Measurements from ENCODE around the gene TXLNG.

TXLNG gene

DNA sequence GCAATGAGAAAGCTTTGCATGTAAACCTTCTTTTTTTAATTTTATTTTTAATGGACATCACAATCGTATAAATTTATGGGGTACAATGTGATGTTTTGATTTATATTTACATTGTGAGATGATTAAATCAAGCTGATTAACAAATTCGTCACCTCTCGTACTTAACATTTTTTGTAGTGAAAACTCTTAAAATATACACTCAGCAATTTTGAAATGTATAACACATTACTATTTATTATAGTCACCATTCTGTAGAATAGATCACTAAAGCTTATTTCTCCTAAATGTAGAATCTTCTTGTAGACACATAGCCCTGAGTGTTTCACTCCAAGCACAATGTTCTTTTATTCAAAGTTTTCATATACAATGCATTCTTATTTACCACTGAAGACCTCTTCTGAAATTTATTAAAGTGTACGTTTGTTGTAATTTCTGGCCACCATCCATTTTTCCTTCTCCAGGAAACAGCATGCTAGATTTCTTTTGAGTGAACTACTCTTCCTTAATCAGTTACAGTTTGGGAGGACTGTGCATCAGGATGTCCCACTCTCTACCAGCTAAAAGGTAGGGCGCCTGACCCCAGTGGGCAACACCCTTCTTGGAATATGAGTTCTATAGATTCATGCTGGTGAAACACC, 88.3 kb downstream of the TXLNG start:
- DNase-seq: no peak

DNA sequence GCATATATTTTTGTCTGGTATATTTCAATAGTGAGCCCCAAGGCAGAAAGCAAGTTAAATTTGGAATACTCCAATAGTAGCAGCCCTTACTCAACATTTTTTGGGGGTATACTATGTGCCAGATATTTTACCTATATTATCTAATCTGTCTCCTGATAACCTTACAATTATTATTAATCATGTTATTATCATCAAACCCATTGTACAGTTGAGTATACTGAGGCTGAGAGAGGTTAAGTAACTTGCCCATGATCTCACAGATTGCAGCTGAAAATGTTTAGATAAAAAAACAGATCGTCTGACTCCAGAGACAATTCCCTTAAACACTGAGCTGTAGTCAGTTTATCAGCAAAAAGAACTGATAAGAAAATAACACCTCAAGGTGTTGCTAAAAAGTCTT, 90.4 kb downstream of the TXLNG start:
- DNase-seq: no peak

DNA sequence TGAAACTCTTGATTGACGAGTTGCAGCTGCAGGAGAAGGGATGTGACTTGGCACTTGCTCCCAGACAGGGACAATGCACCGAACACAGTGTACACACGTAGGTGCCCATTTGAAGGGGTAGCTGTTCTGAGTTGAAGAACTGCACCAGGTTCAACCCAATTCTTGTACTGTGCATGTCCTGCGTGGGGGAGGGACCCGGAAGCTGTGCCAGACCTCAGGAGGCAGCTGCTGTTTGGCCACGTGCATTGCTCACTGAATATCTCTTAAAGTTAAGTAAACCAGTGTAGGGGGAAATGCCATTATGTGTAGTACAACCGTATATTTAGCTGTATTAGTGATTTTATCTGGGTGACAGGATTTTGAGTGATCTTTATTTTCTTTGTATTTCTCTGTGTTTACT, 95.9 kb downstream of the TXLNG start:
- DNase-seq: peak in 1 of 2 experiments; percentile 2

DNA sequence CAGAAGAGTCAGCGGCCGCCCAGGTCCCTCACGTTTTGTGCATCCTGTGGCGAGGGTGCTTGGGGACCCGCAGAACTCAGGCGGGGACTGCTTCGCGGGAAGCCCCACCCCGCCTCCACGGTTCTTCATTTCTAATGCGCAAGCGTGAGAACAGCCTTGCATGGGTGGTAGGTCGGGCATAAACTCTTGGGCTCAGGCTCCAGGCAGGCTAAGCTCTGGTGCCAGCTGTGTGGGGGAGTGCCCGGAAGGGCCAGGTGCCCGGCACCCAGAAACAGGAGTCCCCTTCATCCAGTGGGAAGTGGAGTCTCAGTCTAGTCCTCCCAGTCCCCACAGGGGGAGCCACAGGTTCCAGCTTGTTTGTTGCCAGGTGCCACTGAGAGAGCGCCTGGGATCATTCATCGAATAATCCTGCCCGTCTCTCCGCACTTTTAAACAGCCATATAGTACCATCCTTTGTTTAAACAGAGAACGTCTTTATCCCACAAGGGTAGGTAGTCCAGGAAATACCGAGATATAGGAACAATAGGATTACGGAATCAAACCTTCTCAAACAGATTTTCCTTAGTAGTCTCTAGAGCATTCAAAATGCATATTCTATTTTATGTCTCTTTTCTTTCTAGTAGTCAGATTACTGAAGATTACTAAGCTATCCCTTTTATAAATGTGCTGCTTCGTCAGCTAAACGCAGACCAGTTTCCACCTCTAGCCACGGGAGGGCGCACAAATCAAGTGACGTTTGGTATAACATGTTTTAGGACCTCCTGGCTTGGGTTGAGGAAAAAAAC, 96.6 kb downstream of the TXLNG start:
- DNase-seq: peak; percentile 50 to 72

DNA sequence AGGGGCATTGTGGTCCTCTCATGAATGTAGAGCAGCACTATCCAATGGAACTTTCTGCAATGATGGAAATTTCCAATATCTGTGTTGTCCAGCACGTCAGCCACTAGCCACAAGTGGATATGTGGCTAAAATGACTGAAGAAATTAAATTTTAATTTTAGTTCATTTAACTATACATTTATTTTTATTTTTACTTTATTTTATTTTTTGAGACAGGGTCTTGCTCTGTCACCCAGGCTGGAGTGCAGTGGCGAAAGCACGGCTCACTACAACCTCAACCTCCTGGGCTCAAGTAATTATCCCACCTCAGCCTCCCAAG, 97.2 kb downstream of the TXLNG start:
- DNase-seq: no peak

DNA sequence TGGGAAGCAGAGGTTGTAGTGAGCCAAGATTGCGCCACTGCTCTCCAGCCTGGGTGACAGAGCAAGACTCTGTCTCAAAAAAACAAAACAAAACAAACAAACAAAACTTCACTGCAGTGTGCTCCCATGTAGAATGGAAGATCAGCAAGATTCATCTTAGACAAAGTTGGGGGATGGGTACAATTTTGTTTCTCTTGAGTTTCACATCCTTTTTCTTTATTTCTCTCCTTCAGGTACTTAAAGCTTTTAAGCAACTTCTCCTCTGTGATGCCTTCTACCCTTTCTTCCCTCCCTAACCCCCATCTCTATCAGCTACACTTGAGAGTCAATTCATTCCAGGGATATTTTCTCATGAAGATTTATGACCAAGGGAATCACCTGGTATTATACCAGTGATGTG, 99.4 kb downstream of the TXLNG start:
- no peak for DNase-seq

DNA sequence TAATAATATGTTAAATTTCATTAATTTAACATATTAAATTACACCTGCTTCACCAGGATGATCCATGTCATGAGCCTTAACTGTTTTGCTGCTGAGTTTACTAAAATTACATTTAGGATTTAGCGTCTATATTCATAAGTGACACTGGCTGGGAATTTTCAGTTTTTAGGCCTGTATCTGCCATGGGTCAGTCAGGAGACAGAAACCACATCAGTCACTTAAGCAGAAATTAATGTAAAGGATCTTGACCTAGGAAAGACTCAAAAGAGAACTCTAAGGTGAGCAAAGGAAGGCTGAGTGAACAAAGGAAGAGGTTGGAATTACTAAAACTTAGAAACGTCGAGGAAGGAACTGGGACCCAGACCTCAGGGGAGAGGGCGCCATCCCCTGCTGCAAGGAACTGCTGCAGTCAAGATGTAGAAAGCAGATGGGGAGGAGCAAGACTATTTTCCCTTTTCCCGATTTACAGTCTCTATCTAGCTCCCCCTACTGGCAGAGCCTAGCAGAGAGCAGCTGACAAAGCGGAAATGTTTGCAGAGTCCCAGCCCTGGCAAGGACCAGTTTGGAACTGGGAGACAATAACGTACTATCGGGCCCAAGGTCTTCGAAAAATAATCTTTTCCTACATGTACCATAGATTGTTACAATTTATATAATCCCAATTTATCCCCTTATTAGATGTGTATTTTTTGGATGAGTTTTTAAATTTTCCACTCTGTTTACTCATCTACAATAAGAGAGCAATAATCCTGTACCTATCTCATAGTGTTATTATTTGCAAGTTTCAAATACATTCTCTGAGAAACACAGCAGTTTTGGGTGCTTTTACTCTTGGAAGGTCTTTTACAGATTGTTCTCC, 106.5 kb downstream of the TXLNG start:
- peak; percentile 60 to 70 for DNase-seq
